NOMO-1 treated with dmso at 0.1 percent for 144 hours (cell line): ENCODE results near the gene LGALS3BP.
"Not testable (repeated sequence)": the region's sequence is repeated elsewhere in the genome, so short reads cannot be mapped to it uniquely, and the experiment has no call there.

Experiments used
- DNase-seq: peaks from one replicate; lab custom pipeline; 2025; ENCODE audit not compliant: unreplicated experiment; lab: John Stamatoyannopoulos, UW

Gene LGALS3BP, protein sequence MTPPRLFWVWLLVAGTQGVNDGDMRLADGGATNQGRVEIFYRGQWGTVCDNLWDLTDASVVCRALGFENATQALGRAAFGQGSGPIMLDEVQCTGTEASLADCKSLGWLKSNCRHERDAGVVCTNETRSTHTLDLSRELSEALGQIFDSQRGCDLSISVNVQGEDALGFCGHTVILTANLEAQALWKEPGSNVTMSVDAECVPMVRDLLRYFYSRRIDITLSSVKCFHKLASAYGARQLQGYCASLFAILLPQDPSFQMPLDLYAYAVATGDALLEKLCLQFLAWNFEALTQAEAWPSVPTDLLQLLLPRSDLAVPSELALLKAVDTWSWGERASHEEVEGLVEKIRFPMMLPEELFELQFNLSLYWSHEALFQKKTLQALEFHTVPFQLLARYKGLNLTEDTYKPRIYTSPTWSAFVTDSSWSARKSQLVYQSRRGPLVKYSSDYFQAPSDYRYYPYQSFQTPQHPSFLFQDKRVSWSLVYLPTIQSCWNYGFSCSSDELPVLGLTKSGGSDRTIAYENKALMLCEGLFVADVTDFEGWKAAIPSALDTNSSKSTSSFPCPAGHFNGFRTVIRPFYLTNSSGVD

GRCh38 chr17:78979780-78980623, at the start of gene LGALS3BP:
Gene LGALS3BP (minus strand): TSS chr17:78979923. CDS start chr17:78977191, 2,732 bp downstream.
- DNase-seq = no peak

GRCh38 chr17:79028496-79029326, 49.0 kb upstream of the LGALS3BP start:
- DNase-seq = no peak

DNA sequence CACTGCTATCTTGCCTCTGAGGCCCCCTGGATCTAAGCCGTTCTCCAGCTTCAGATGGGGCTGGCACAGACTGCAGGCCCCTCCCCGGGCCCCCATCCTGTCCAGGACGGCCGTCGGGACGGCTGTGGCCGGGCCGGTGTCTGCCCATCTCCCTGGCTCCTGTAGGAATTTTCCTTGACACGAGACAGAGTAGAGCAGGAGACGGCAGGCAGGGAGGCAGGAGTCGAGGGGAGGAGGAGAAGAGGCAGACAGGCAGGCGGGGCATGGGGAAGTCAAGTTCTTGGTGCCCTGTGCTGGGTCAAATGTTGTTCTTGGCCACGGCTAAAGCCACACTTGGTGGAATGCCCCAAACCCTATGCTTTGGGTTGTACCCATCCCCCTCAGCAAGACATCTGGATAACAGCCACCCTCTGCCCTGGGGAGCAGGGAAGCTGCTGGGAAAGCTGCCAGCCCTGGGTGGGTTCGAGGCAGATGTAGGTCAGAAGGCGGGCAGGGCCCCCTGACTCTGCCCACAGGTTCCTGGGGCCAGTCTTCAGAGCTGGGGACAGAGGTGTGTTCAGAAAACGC, 48.3 kb upstream of the LGALS3BP start:
- DNase-seq = no peak

GRCh38 chr17:79027274-79027924, 47.7 kb upstream of the LGALS3BP start:
- no peak for DNase-seq

- no peak for DNase-seq
Observed at GRCh38 chr17:79026376-79027273, 46.9 kb upstream of the LGALS3BP start.

- DNase-seq = no peak
Observed at GRCh38 chr17:79024901-79025737, 45.4 kb upstream of the LGALS3BP start.

- DNase-seq = no peak
Observed at GRCh38 chr17:79023886-79024771, 44.4 kb upstream of the LGALS3BP start, which contains the start of gene C1QTNF1. Gene C1QTNF1 (plus strand): TSS chr17:79024169. CDS start chr17:79043969, 19,800 bp downstream.

GRCh38 chr17:79023180-79023705, 43.5 kb upstream of the LGALS3BP start:
- DNase-seq = no peak

- DNase-seq = no peak
Observed at GRCh38 chr17:79022507-79022991, 42.8 kb upstream of the LGALS3BP start.

- DNase-seq = not testable (repeated sequence)
Observed at GRCh38 chr17:79021929-79022328, 42.2 kb upstream of the LGALS3BP start.

DNA sequence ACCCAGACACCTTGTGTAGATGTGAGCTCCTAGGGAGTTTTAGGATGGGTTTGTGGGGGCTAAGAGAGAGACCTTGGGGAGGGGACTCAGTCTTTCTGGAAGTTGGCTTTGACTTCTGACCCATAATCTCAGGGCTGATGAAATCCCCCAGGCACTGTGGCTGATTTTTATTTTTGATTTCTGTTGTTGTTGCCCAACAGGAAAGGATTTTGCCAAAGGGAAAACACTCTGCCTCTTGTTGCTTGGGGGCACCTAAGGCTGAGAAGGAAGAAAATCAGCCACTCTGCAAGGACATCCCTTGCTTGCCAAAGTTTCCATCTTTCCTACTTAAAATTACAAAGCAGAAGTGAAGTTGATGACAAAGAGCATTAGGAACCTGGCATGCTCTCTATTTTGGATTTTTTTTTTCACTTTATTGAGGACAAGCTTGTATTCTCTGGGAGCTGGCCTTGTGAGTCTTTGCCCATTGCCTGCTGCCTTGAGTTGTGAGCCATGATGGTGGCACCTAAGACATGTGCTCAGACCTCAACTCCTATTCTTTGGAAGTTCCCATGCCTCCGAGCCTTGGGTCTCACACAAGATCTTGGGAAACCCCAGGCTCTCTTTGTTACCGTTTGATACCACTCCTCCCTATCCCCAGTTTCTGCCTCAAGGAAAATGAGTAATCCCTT, 41.0 kb upstream of the LGALS3BP start:
- no peak for DNase-seq

GRCh38 chr17:79019632-79020584, 40.2 kb upstream of the LGALS3BP start:
- no peak for DNase-seq

DNA sequence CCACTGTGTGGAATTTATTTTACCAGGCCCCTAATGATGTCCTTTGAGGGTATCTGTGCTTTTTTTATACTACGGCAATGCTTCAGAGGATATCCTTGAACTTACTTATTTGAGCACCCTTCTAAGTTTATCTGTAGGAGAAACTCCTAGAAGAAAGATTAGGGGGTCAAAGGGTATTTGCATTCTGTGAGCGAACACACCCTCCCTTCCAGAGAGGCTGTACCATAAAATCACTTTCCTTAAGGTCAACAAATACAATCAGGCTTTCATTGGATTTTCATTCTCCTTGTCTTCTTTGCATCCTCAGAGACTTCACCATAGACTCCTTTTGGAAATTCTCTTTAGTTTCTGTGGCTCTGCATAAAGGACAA, 39.5 kb upstream of the LGALS3BP start:
- no peak for DNase-seq

GRCh38 chr17:79018370-79018695, 38.6 kb upstream of the LGALS3BP start:
- DNase-seq = no peak
